Hepatocyte (in vitro differentiated cells): ENCODE measurements around the gene BCL10.

ENCODE experiments used
- CTCF ChIP-seq: fragments of 200-600 bp; sonication (generic); IDR thresholded peaks from 2 replicates; pipeline ENCODE4 v1.5.1; 2016; ENCODE audit warnings: antibody characterized with exemption, mild to moderate bottlenecking; ENCODE audit not compliant: poor library complexity
- EZH2 ChIP-seq: fragments of 200-600 bp; sonication (generic); IDR thresholded peaks from 2 replicates; pipeline ENCODE4 v1.6.1; 2016; ENCODE audit warnings: antibody characterized with exemption, mild to moderate bottlenecking, borderline replicate concordance
- EZH2phosphoT487 ChIP-seq: fragments of 200-600 bp; sonication (generic); IDR thresholded peaks from one replicate; pipeline ENCODE4 v1.6.1; 2018; ENCODE audit warnings: antibody characterized with exemption, mild to moderate bottlenecking, low read depth, moderate library complexity; ENCODE audit not compliant: unreplicated experiment, severe bottlenecking

GRCh38 chr1:85268801-85269585, 7.4 kb downstream of the BCL10 start:
- TF ChIP-seq CTCF = no peak
- TF ChIP-seq EZH2 = no peak
- TF ChIP-seq EZH2phosphoT487 = no peak
